ENCODE measurements around the gene CIDEB. TPM values are rescaled to one million over a fixed set of nuclear protein-coding genes. Genes with fewer than 3 reads are reported as not detected.

CIDEB gene
- total and polyA plus RNA-seq, 10 of the 15 experiments (the other 5 are each of a cell fraction or from before 2014, with no cell fraction given) = 0.34 to 6.3 (median 3.2) TPM

DNA sequence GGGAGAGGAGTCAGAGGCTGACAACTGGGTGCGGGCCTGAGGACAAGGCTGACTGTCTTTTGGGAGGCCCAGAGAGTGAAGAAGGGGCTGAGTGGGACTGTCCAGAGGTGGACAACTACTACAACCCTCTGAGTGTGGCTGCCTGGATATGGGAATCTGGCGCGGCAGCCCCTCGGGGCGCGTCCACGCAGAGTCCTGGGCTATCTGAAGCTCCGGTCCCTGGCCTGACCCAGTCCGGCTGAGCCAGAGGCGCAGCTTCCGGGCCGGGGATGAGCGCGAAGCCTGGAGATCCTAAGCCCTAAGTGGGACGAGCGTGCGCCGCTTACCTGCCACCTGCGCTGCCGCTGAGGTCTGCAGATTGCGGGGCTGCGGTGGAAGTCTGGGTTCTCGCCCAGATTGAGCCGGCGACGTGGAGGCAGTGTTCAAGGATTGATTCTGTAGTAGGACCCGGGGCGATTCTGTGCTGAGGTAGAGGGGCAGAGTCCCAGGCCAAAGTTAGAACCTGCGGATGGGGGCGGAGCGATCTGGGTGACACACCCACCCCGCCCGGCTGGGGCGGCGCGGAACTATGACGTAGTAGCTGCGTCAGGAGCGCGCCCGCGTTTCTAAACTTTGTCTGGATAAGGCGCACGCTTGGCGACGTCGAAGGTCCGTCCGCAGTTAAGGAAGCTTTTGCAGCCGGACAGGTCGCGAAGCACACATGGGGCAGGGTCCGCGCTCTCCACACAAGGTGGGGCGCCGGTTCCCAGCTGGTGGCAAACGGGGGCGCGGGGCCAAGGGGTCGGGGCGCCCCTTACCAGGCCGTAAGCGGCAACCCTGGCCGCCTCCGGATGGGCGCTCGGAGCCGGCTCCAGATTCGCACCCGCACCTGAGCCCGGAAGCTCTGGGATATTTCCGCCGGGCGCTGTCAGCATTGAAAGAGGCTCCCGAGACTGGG is 8.3 kb downstream of the CIDEB start, which contains the start of the genes DHRS1 and NOP9 (continued):
- TF ChIP-seq, protein P1, sequence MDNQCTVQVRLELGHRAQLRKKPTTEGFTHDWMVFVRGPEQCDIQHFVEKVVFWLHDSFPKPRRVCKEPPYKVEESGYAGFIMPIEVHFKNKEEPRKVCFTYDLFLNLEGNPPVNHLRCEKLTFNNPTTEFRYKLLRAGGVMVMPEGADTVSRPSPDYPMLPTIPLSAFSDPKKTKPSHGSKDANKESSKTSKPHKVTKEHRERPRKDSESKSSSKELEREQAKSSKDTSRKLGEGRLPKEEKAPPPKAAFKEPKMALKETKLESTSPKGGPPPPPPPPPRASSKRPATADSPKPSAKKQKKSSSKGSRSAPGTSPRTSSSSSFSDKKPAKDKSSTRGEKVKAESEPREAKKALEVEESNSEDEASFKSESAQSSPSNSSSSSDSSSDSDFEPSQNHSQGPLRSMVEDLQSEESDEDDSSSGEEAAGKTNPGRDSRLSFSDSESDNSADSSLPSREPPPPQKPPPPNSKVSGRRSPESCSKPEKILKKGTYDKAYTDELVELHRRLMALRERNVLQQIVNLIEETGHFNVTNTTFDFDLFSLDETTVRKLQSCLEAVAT (IDR thresholded peaks at IDR 0.05) = no peak
- TF ChIP-seq BHLHE40 (IDR thresholded peaks at IDR 0.05; ENCODE audit: borderline replicate concordance in 1 of 2, low read depth in 2 of 2, low read length in 1 of 2) (peak; percentile 34 to 62; a peak in 2 of 4 replicates), JUNB (IDR thresholded peaks at IDR 0.05) (no peak), RCOR1 (conservative IDR thresholded peaks at IDR 0.05; ENCODE audit: low read depth, low read length) (no peak), SREBF1 (IDR thresholded peaks at IDR 0.05; ENCODE audit: low read length) (no peak), YBX1 (IDR thresholded peaks at IDR 0.05) (no peak), HDAC6 (IDR thresholded peaks at IDR 0.05; ENCODE audit: unreplicated experiment) (no peak), TBL1XR1 (IDR thresholded peaks at IDR 0.05; ENCODE audit: low read depth, low read length) (no peak; the same call in 1 of the 2 replicates), RB1 (IDR thresholded peaks at IDR 0.05; ENCODE audit: borderline replicate concordance) (no peak), SIN3A (IDR thresholded peaks at IDR 0.05; ENCODE audit: low read depth, low read length) (peak; percentile 95; the same call in 1 of the 2 replicates), IKZF2 (IDR thresholded peaks at IDR 0.05) (no peak), ZSCAN29 (IDR thresholded peaks at IDR 0.05) (no peak), GABPA (IDR thresholded peaks at IDR 0.05; ENCODE audit: low read depth) (0 out of 2 replicates have a peak, but pooled peaks have one; percentile 29), NFYA (IDR thresholded peaks at IDR 0.05; ENCODE audit: borderline replicate concordance, low read depth, low read length) (no peak), SPI1 (IDR thresholded peaks at IDR 0.05; ENCODE audit: borderline replicate concordance, insufficient read depth, low read depth, low read length) (no peak), NBN (IDR thresholded peaks at IDR 0.05) (peak; percentile 97), NRF1 (conservative IDR thresholded peaks at IDR 0.05; ENCODE audit: low read depth, low read length) (no peak), CREM (IDR thresholded peaks at IDR 0.05; ENCODE audit: low read depth) (peak; percentile 100)
- TF ChIP-seq, protein P2, sequence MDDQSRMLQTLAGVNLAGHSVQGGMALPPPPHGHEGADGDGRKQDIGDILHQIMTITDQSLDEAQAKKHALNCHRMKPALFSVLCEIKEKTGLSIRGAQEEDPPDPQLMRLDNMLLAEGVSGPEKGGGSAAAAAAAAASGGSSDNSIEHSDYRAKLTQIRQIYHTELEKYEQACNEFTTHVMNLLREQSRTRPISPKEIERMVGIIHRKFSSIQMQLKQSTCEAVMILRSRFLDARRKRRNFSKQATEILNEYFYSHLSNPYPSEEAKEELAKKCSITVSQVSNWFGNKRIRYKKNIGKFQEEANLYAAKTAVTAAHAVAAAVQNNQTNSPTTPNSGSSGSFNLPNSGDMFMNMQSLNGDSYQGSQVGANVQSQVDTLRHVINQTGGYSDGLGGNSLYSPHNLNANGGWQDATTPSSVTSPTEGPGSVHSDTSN (IDR thresholded peaks at IDR 0.05; ENCODE audit: insufficient replicate concordance, low read depth, low read length) = no peak
- TF ChIP-seq, protein P3, sequence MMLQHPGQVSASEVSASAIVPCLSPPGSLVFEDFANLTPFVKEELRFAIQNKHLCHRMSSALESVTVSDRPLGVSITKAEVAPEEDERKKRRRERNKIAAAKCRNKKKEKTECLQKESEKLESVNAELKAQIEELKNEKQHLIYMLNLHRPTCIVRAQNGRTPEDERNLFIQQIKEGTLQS (IDR thresholded peaks at IDR 0.05; ENCODE audit: borderline replicate concordance, extremely low read depth, low read depth, low read length) = peak; percentile 93
- TF ChIP-seq, protein P4, sequence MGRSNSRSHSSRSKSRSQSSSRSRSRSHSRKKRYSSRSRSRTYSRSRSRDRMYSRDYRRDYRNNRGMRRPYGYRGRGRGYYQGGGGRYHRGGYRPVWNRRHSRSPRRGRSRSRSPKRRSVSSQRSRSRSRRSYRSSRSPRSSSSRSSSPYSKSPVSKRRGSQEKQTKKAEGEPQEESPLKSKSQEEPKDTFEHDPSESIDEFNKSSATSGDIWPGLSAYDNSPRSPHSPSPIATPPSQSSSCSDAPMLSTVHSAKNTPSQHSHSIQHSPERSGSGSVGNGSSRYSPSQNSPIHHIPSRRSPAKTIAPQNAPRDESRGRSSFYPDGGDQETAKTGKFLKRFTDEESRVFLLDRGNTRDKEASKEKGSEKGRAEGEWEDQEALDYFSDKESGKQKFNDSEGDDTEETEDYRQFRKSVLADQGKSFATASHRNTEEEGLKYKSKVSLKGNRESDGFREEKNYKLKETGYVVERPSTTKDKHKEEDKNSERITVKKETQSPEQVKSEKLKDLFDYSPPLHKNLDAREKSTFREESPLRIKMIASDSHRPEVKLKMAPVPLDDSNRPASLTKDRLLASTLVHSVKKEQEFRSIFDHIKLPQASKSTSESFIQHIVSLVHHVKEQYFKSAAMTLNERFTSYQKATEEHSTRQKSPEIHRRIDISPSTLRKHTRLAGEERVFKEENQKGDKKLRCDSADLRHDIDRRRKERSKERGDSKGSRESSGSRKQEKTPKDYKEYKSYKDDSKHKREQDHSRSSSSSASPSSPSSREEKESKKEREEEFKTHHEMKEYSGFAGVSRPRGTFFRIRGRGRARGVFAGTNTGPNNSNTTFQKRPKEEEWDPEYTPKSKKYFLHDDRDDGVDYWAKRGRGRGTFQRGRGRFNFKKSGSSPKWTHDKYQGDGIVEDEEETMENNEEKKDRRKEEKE (IDR thresholded peaks at IDR 0.05) = no peak
- TF ChIP-seq, protein P5, sequence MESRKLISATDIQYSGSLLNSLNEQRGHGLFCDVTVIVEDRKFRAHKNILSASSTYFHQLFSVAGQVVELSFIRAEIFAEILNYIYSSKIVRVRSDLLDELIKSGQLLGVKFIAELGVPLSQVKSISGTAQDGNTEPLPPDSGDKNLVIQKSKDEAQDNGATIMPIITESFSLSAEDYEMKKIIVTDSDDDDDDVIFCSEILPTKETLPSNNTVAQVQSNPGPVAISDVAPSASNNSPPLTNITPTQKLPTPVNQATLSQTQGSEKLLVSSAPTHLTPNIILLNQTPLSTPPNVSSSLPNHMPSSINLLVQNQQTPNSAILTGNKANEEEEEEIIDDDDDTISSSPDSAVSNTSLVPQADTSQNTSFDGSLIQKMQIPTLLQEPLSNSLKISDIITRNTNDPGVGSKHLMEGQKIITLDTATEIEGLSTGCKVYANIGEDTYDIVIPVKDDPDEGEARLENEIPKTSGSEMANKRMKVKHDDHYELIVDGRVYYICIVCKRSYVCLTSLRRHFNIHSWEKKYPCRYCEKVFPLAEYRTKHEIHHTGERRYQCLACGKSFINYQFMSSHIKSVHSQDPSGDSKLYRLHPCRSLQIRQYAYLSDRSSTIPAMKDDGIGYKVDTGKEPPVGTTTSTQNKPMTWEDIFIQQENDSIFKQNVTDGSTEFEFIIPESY (IDR thresholded peaks at IDR 0.05) = no peak
